ENCODE data around the gene ARFGAP2. TPM values are rescaled to one million over a fixed set of nuclear protein-coding genes. Genes with fewer than 3 reads are reported as not detected.

Gene ARFGAP2
- total and polyA plus RNA-seq, 2 of the 8 experiments (the other 6 are each of a cell fraction or from before 2014, with no cell fraction given): 50.2 to 64.0 TPM

DNA sequence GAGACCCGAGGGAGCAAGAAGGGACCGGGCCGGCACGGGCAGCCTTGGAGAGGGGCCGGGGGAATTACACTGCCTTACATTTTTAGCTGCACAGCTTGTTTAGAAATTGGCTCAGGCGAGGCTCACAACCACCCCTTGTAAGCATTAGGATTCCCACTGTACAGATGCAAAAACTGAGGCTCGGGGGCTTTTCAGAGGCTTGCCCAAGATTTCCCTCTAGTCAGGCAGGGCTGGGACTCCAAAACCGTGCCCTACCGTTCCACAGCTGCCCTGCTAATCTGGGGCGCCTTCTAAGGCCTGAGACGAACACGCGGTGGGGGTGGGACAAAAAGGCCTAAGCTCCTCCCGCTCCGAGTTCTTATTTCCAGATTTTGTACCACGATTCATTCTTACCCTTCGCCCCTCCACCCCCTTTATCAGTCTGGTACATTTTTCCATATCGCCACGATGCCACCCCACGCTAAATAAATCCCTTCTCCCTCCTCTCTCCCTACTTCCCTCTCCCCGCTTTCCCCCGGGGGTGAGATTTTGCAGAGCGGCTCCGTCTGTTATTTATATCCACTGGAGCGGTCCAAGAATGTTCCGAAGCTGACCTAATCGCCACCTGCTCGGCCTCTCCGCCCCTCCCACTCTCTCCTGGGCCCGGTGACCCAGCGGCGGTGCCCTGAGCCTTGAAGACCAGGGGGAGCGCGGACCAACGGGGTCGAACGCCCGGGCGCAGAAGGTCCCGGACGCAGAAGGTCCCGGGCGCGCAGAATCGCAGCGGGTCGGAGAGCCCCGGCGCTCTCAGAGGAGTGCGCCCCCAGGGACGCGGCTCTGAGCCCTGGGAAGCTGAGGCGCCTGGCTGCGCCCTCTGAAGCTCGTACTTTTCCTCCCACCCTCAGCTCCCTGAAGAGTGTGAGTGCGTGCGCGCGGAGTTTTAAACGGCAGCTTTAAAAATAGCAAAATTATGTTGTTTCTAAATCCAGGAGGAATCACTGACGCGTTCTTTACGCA, 10.3 kb upstream of the ARFGAP2 start (continued):
- TF ChIP-seq SP2 (IDR thresholded peaks at IDR 0.05; ENCODE audit: low read length): no peak
- no peak for TF ChIP-seq CBX5 (IDR thresholded peaks at IDR 0.05; ENCODE audit: low read depth, low read length)
- peak; percentile 88 for TF ChIP-seq ASH2L (IDR thresholded peaks at IDR 0.05; ENCODE audit: low read length)
- no peak for TF ChIP-seq ZNF274 (IDR thresholded peaks at IDR 0.05; ENCODE audit: borderline replicate concordance, extremely low read depth, low read length)
- TF ChIP-seq RNF2 (IDR thresholded peaks at IDR 0.05; ENCODE audit: borderline replicate concordance, low read depth, low read length, missing control alignments, poor library complexity, severe bottlenecking): no peak
- no peak for TF ChIP-seq JUN (IDR thresholded peaks at IDR 0.05; ENCODE audit: low read depth, low read length)
- no peak for TF ChIP-seq SP1 (IDR thresholded peaks at IDR 0.05; ENCODE audit: low read depth, low read length)
- TF ChIP-seq POLR2AphosphoS5 (IDR thresholded peaks at IDR 0.05; ENCODE audit: low read depth, low read length): peak; percentile 88
- TF ChIP-seq, protein P1, sequence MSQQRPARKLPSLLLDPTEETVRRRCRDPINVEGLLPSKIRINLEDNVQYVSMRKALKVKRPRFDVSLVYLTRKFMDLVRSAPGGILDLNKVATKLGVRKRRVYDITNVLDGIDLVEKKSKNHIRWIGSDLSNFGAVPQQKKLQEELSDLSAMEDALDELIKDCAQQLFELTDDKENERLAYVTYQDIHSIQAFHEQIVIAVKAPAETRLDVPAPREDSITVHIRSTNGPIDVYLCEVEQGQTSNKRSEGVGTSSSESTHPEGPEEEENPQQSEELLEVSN (IDR thresholded peaks at IDR 0.05): peak; percentile 24; the same call in 1 of the 2 replicates
